Measurements from ENCODE around the gene LIPG. TPM values are rescaled to one million over a fixed set of nuclear protein-coding genes. Genes with fewer than 3 reads are reported as not detected.

Gene LIPG
- total RNA-seq, 4 donors from 2014 or later: 0.06 to 11.9 (median 1.3) TPM; not detected in 1

- H3K4me3 ChIP-seq: no peak overlapping the region
- H3K27me3 ChIP-seq: no peaks in the 10 kb centered on the region
- peak; percentile 81 for DNase-seq (ENCODE audit: extremely low spot score)
- 76% methylated on average over 10 of the region's 11 CpGs for WGBS
- no peaks in the 10 kb centered on the region for H3K9me3 ChIP-seq
- H3K27ac ChIP-seq (replicated peaks in 1 of 4): no peak overlapping the region
- H3K4me1 ChIP-seq: peaks cover 0 to 1% (median under 1%) of the 10 kb centered on the region in 4 donors
- intact Hi-C loops (cut with DNase I): no loop called here
- no peaks in the 10 kb centered on the region for H3K36me3 ChIP-seq
- TF ChIP-seq CTCF (IDR thresholded peaks at IDR 0.05): no peak
- no peak for TF ChIP-seq POLR2A (IDR thresholded peaks at IDR 0.05; ENCODE audit: low read depth)
- no peak for TF ChIP-seq EP300 (IDR thresholded peaks at IDR 0.05)
Measured at GRCh38 chr18:49612515-49613033, 50.7 kb downstream of the LIPG start.

GRCh38 chr18:49613141-49613640 lies 51.3 kb downstream of the LIPG start:
- peak; percentile 79 for DNase-seq (ENCODE audit: extremely low spot score)

GRCh38 chr18:49613641-49614151 lies 51.8 kb downstream of the LIPG start:
- H3K9me3 ChIP-seq: no peaks in the 10 kb centered on the region
- H3K36me3 ChIP-seq: no peaks in the 10 kb centered on the region
- DNase-seq (ENCODE audit: extremely low spot score): peak; percentile 79
- TF ChIP-seq POLR2AphosphoS5 (IDR thresholded peaks at IDR 0.05) (no peak), POLR2A (IDR thresholded peaks at IDR 0.05; ENCODE audit: low read depth) (no peak), EP300 (IDR thresholded peaks at IDR 0.05) (no peak), CTCF (IDR thresholded peaks at IDR 0.05) (no peak)
- no peak overlapping the region for H3K4me3 ChIP-seq
- intact Hi-C loops (cut with DNase I): no loop called here
- peaks cover 0 to 9% (median 5%) of the 10 kb centered on the region in 4 donors for H3K4me1 ChIP-seq
- H3K27ac ChIP-seq (replicated peaks in 1 of 4): no peak overlapping the region
- WGBS: 71% methylated on average over 5 of the region's 5 CpGs
- H3K27me3 ChIP-seq: no peaks in the 10 kb centered on the region

More at GRCh38 chr18:49613141-49613640, 51.3 kb downstream of the LIPG start:
- Histone ChIP-seq H3K27me3 (no peaks in the 10 kb centered on the region), H3K4me1 (peaks cover 0 to 7% (median 4%) of the 10 kb centered on the region in 4 donors), H3K36me3 (no peaks in the 10 kb centered on the region), H3K4me3 (no peak overlapping the region), H3K9me3 (no peaks in the 10 kb centered on the region), H3K27ac (replicated peaks in 1 of 4) (no peak overlapping the region)
- intact Hi-C loops (cut with DNase I): no loop called here
- 70% methylated on average over 7 of the region's 7 CpGs for WGBS
- TF ChIP-seq CTCF (IDR thresholded peaks at IDR 0.05): no peak
- no peak for TF ChIP-seq POLR2A (IDR thresholded peaks at IDR 0.05; ENCODE audit: low read depth)
- no peak for TF ChIP-seq POLR2AphosphoS5 (IDR thresholded peaks at IDR 0.05)
- TF ChIP-seq EP300 (IDR thresholded peaks at IDR 0.05): no peak

GRCh38 chr18:49616618-49617328 lies 54.9 kb downstream of the LIPG start:
- no peak overlapping the region for H3K27ac ChIP-seq (replicated peaks in 1 of 4)
- intact Hi-C loops (cut with DNase I): no loop called here
- H3K4me3 ChIP-seq: no peak overlapping the region
- peak; percentile 87 for DNase-seq (ENCODE audit: extremely low spot score)
- no peaks in the 10 kb centered on the region for H3K9me3 ChIP-seq
- TF ChIP-seq POLR2AphosphoS5 (IDR thresholded peaks at IDR 0.05): no peak
- no peak for TF ChIP-seq EP300 (IDR thresholded peaks at IDR 0.05)
- TF ChIP-seq POLR2A (IDR thresholded peaks at IDR 0.05; ENCODE audit: low read depth): no peak
- TF ChIP-seq CTCF (IDR thresholded peaks at IDR 0.05): no peak
- no peaks in the 10 kb centered on the region for H3K36me3 ChIP-seq
- WGBS: 95% methylated on average over 6 of the region's 6 CpGs
- H3K4me1 ChIP-seq: peaks cover 0 to 17% (median 15%) of the 10 kb centered on the region in 4 donors
- no peaks in the 10 kb centered on the region for H3K27me3 ChIP-seq

Measured in esophagus muscularis mucosa (tissue), 4 donors.